Stomach smooth muscle (tissue), 2 donors: ENCODE data around the gene KCNQ1OT1.

ENCODE experiments used
- H3K27ac ChIP-seq: one replicate; pipeline ENCODE4 v1.7.0; 2013; ENCODE audit warnings: mild to moderate bottlenecking, low read length, inconsistent platforms
- H3K27me3 ChIP-seq, 2 donors: one replicate each; pipeline ENCODE4 v1.7.0; 2013; ENCODE audit warnings: low read length in 2 of 2; ENCODE audit not compliant: insufficient read depth in 2 of 2, control insufficient read depth in 1 of 2
- H3K36me3 ChIP-seq, 2 donors: one replicate each; pipeline ENCODE4 v1.7.0; 2013; ENCODE audit warnings: low read length in 2 of 2; ENCODE audit not compliant: control insufficient read depth in 2 of 2, insufficient read depth in 2 of 2
- H3K4me1 ChIP-seq: one replicate; pipeline ENCODE4 v1.7.0; 2013; ENCODE audit warnings: low read length; ENCODE audit not compliant: control insufficient read depth, insufficient read depth
- H3K4me3 ChIP-seq, 2 donors: one replicate each; pipeline ENCODE4 v1.7.0; 2013; ENCODE audit warnings: low read length in 2 of 2
- H3K9ac ChIP-seq, 2 donors: one replicate each; pipeline ENCODE4 v1.7.0; 2013; ENCODE audit warnings: low read length in 2 of 2, mild to moderate bottlenecking in 1 of 2
- H3K9me3 ChIP-seq, 2 donors: one replicate each; pipeline ENCODE4 v1.7.0; 2013; ENCODE audit warnings: low read length in 2 of 2; ENCODE audit not compliant: control insufficient read depth in 2 of 2
- donor health status: healthy.
- donor health status: Pancreatic carcinoma.

Gene KCNQ1OT1

GRCh38 chr11:2669634-2670469 is 29.9 kb downstream of the KCNQ1OT1 start:
- Histone ChIP-seq H3K36me3 (peaks cover 0 to 2% of the 10 kb centered on the region in 2 donors), H3K9me3 (no peaks in the 10 kb centered on the region), H3K27me3 (no peaks in the 10 kb centered on the region)

GRCh38 chr11:2668876-2669275 is 30.9 kb downstream of the KCNQ1OT1 start:
- Histone ChIP-seq H3K27ac (no peak overlapping the region), H3K9ac (no peak overlapping the region), H3K27me3 (no peaks in the 10 kb centered on the region), H3K4me3 (no peak overlapping the region), H3K4me1 (peaks cover 30% of the 10 kb centered on the region), H3K36me3 (peaks cover 0 to 2% of the 10 kb centered on the region in 2 donors), H3K9me3 (no peaks in the 10 kb centered on the region)

More at GRCh38 chr11:2669634-2670469, 29.9 kb downstream of the KCNQ1OT1 start:
- Histone ChIP-seq H3K27ac (no peak overlapping the region), H3K4me1 (peaks cover 40% of the 10 kb centered on the region), H3K4me3 (no peak overlapping the region), H3K9ac (no peak overlapping the region)

- H3K9me3 ChIP-seq: no peaks in the 10 kb centered on the region
- H3K36me3 ChIP-seq: peaks cover 0 to 2% of the 10 kb centered on the region in 2 donors
- H3K4me3 ChIP-seq: no peak overlapping the region
- no peak overlapping the region for H3K9ac ChIP-seq
- peaks cover 23% of the 10 kb centered on the region for H3K4me1 ChIP-seq
- no peaks in the 10 kb centered on the region for H3K27me3 ChIP-seq
- no peak overlapping the region for H3K27ac ChIP-seq
Measured at GRCh38 chr11:2667940-2668339, 31.9 kb downstream of the KCNQ1OT1 start.

GRCh38 chr11:2666828-2667570 is 32.8 kb downstream of the KCNQ1OT1 start:
- Histone ChIP-seq H3K27ac (no peak overlapping the region), H3K9ac (peak overlapping the region in 1 of 2 donors; percentile 12), H3K4me3 (no peak overlapping the region), H3K27me3 (no peaks in the 10 kb centered on the region), H3K4me1 (peaks cover 23% of the 10 kb centered on the region), H3K9me3 (no peaks in the 10 kb centered on the region), H3K36me3 (peaks cover 0 to 2% of the 10 kb centered on the region in 2 donors)

GRCh38 chr11:2666401-2666741 is 33.4 kb downstream of the KCNQ1OT1 start:
- Histone ChIP-seq H3K9me3 (no peaks in the 10 kb centered on the region), H3K36me3 (peaks cover 0 to 2% of the 10 kb centered on the region in 2 donors), H3K27ac (no peak overlapping the region), H3K27me3 (no peaks in the 10 kb centered on the region), H3K4me3 (no peak overlapping the region), H3K9ac (peak overlapping the region in 1 of 2 donors; percentile 12), H3K4me1 (peaks cover 23% of the 10 kb centered on the region)

GRCh38 chr11:2665526-2666400 is 34.0 kb downstream of the KCNQ1OT1 start:
- no peaks in the 10 kb centered on the region for H3K9me3 ChIP-seq

GRCh38 chr11:2664791-2665525 is 34.8 kb downstream of the KCNQ1OT1 start:
- Histone ChIP-seq H3K36me3 (peaks cover 0 to 2% of the 10 kb centered on the region in 2 donors), H3K9me3 (peaks cover 0 to 3% of the 10 kb centered on the region in 2 donors), H3K27me3 (no peaks in the 10 kb centered on the region), H3K27ac (no peak overlapping the region), H3K4me3 (no peak overlapping the region), H3K9ac (no peak overlapping the region), H3K4me1 (peaks cover 23% of the 10 kb centered on the region)

More at GRCh38 chr11:2665526-2666400, 34.0 kb downstream of the KCNQ1OT1 start:
- Histone ChIP-seq H3K36me3 (peaks cover 0 to 2% of the 10 kb centered on the region in 2 donors), H3K4me3 (no peak overlapping the region), H3K9ac (no peak overlapping the region), H3K4me1 (peaks cover 23% of the 10 kb centered on the region), H3K27me3 (no peaks in the 10 kb centered on the region), H3K27ac (no peak overlapping the region)

GRCh38 chr11:2664376-2664775 is 35.4 kb downstream of the KCNQ1OT1 start:
- Histone ChIP-seq H3K9ac (no peak overlapping the region), H3K9me3 (peaks cover 0 to 3% of the 10 kb centered on the region in 2 donors)

GRCh38 chr11:2663915-2664314 is 35.9 kb downstream of the KCNQ1OT1 start:
- H3K36me3 ChIP-seq: no peaks in the 10 kb centered on the region
- H3K9ac ChIP-seq: no peak overlapping the region
- no peaks in the 10 kb centered on the region for H3K27me3 ChIP-seq
- no peak overlapping the region for H3K4me3 ChIP-seq
- peaks cover 0 to 3% of the 10 kb centered on the region in 2 donors for H3K9me3 ChIP-seq
- no peak overlapping the region for H3K27ac ChIP-seq
- H3K4me1 ChIP-seq: peaks cover 20% of the 10 kb centered on the region

More at GRCh38 chr11:2664376-2664775, 35.4 kb downstream of the KCNQ1OT1 start:
- no peak overlapping the region for H3K4me3 ChIP-seq
- no peaks in the 10 kb centered on the region for H3K27me3 ChIP-seq
- no peak overlapping the region for H3K27ac ChIP-seq
- peaks cover 20% of the 10 kb centered on the region for H3K4me1 ChIP-seq
- peaks cover 0 to under 1% of the 10 kb centered on the region in 2 donors for H3K36me3 ChIP-seq

- Histone ChIP-seq H3K4me3 (no peak overlapping the region), H3K27ac (no peak overlapping the region), H3K36me3 (no peaks in the 10 kb centered on the region)
Measured at GRCh38 chr11:2663506-2663905, 36.3 kb downstream of the KCNQ1OT1 start.

More at GRCh38 chr11:2663506-2663905, 36.3 kb downstream of the KCNQ1OT1 start:
- Histone ChIP-seq H3K9ac (no peak overlapping the region), H3K9me3 (peaks cover 0 to 3% of the 10 kb centered on the region in 2 donors), H3K4me1 (peaks cover 20% of the 10 kb centered on the region), H3K27me3 (no peaks in the 10 kb centered on the region)
